HCT116 (cell line): ENCODE data around the gene RETREG1. TPM values are rescaled to one million over a fixed set of nuclear protein-coding genes. Genes with fewer than 3 reads are reported as not detected.

ENCODE experiments used
- ATAC-seq: fragments of 200-7000 bp; cut with Tn5 transposase; 2 replicates; pipeline ENCODE4 v1.9.1; 2020; ENCODE audit warnings: mild to moderate bottlenecking, moderate library complexity
- BruUV-seq: library from RNA; stranded (reverse); fragments of 400-500 nt; replicated peaks from 2 replicates; lab custom pipeline; 2021; lab: Mats Ljungman, UMichigan
- CTCF ChIA-PET: fragments of 300-600 bp; sonication (Branson Sonifier 250); formaldehyde crosslinking; loops from one replicate; lab custom pipeline; 2021; ENCODE audit warnings: antibody characterized with exemption; lab: Charles Lee
- POLR2A ChIA-PET: fragments of 300-600, 350-600 bp; sonication (Branson Sonifier 250); formaldehyde crosslinking; loops from one replicate; lab custom pipeline; 2021; ENCODE audit warnings: antibody characterized with exemption; lab: Charles Lee
- RAD21 ChIA-PET, 2 experiments: fragments of 300-600 bp; sonication (Branson Sonifier 250); formaldehyde crosslinking; loops; one replicate each; lab custom pipeline; 2023; ENCODE audit warnings: low total read pairs in 2 of 2; ENCODE audit not compliant: uncharacterized antibody in 2 of 2, unreplicated experiment in 2 of 2, low non-redundant PET in 1 of 2; lab: Charles Lee
- DNase-seq: peaks from one replicate; pipeline ENCODE4 v3.0.0-alpha.2; 2010; ENCODE audit warnings: low read depth, low spot score
- H2AFZ ChIP-seq: fragments of 200-600 bp; shearing (Covaris generic), sonication (generic); 2 replicates; pipeline ENCODE4 v1.6.1; 2017; ENCODE audit warnings: low read depth, mixed run types, mixed read lengths, antibody characterized with exemption, low read length; ENCODE audit not compliant: poor library complexity, severe bottlenecking
- H3K27ac ChIP-seq: 2 replicates; pipeline ENCODE4 v1.5.1; 2012; ENCODE audit warnings: low read depth, low read length
- H3K27me3 ChIP-seq: fragments of 200-600 bp; sonication (generic); 2 replicates; pipeline ENCODE4 v1.6.1; 2016; ENCODE audit warnings: mixed run types, low read length, mixed read lengths; ENCODE audit not compliant: insufficient read depth
- H3K36me3 ChIP-seq, 2 experiments: fragments of 200-500 bp in 1 of 2; fragments of 200-600 bp in 1 of 2; sonication (Bioruptor generic) in 1 of 2; sonication (generic) in 1 of 2; 2 replicates each; pipeline versions ENCODE4 v1.5.1 to v1.6.1; 2014 to 2016; ENCODE audit warnings: low read length in 2 of 2, inconsistent platforms in 1 of 2, mixed read lengths in 1 of 2, mixed run types in 1 of 2; ENCODE audit not compliant: insufficient read depth in 2 of 2, control insufficient read depth in 1 of 2
- H3K4me1 ChIP-seq, 2 experiments: fragments of 200-600 bp in 1 of 2; sonication (generic) in 1 of 2; 2 replicates each; pipeline versions ENCODE4 v1.5.1 to v1.6.1; 2012 to 2017; ENCODE audit warnings: low read length in 2 of 2, inconsistent platforms in 1 of 2, mild to moderate bottlenecking in 1 of 2, mixed read lengths in 1 of 2, mixed run types in 1 of 2, moderate library complexity in 1 of 2; ENCODE audit not compliant: insufficient read depth in 2 of 2, control insufficient read depth in 1 of 2
- H3K4me2 ChIP-seq: fragments of 200-600 bp; sonication (generic); 2 replicates; pipeline ENCODE4 v1.6.1; 2017; ENCODE audit warnings: mixed run types, low read length, mixed read lengths
- H3K4me3 ChIP-seq, 2 experiments: fragments of 200-600 bp in 1 of 2; sonication (generic) in 1 of 2; replicated peaks in 1 of 2; 2 replicates each; pipeline ENCODE4 v1.5.1; 2011 to 2016; ENCODE audit warnings: low read length in 2 of 2, control low read depth in 1 of 2, low read depth in 1 of 2, mild to moderate bottlenecking in 1 of 2, mixed read lengths in 1 of 2, mixed run types in 1 of 2
- H3K79me2 ChIP-seq: fragments of 200-600 bp; sonication (generic); 2 replicates; pipeline ENCODE4 v1.6.1; 2017; ENCODE audit warnings: mild to moderate bottlenecking, mixed run types, low read length, moderate library complexity, mixed read lengths; ENCODE audit not compliant: insufficient read depth
- H3K9ac ChIP-seq: fragments of 200-600 bp; sonication (generic); 2 replicates; pipeline ENCODE4 v1.6.1; 2016; ENCODE audit warnings: low read length, mixed read lengths
- H3K9me2 ChIP-seq: fragments of 200-600 bp; sonication (generic), shearing (Covaris generic); 2 replicates; pipeline ENCODE4 v1.6.1; 2017; ENCODE audit warnings: mixed run types, mild to moderate bottlenecking, moderate library complexity; ENCODE audit not compliant: insufficient read depth
- H3K9me3 ChIP-seq, 2 experiments: fragments of 200-500 bp in 1 of 2; fragments of 200-600 bp in 1 of 2; sonication (Bioruptor generic) in 1 of 2; sonication (generic) in 1 of 2; 2 replicates each; pipeline ENCODE4 v1.6.1; 2014 to 2017; ENCODE audit warnings: low read length in 2 of 2, mixed read lengths in 2 of 2, inconsistent platforms in 1 of 2, low read depth in 1 of 2, mild to moderate bottlenecking in 1 of 2, mixed run types in 1 of 2, moderate library complexity in 1 of 2; ENCODE audit not compliant: control insufficient read depth in 1 of 2, insufficient read depth in 1 of 2
- H4K20me1 ChIP-seq: fragments of 200-600 bp; sonication (generic), shearing (Covaris generic); 2 replicates; pipeline ENCODE4 v1.6.1; 2017; ENCODE audit warnings: mixed run types, mild to moderate bottlenecking, moderate library complexity; ENCODE audit not compliant: insufficient read depth
- CBX3 ChIP-seq: IDR thresholded peaks from 2 replicates; pipeline ENCODE4 v1.6.1; 2012; ENCODE audit warnings: low read depth
- EGR1 ChIP-seq: IDR thresholded peaks from 2 replicates; pipeline ENCODE4 v1.6.1; 2012; ENCODE audit warnings: low read depth
- ELF1 ChIP-seq: IDR thresholded peaks from 2 replicates; pipeline ENCODE4 v1.6.1; 2012; ENCODE audit warnings: low read depth, borderline replicate concordance
- EZH2 ChIP-seq: fragments of 200-600 bp; sonication (generic); IDR thresholded peaks from 2 replicates; pipeline ENCODE4 v1.6.1; 2017; ENCODE audit warnings: antibody characterized with exemption, mixed run types
- EZH2phosphoT487 ChIP-seq: fragments of 200-600 bp; IDR thresholded peaks from 2 replicates; pipeline ENCODE4 v1.6.1; 2018; ENCODE audit warnings: antibody characterized with exemption, borderline replicate concordance
- FOSL1 ChIP-seq: IDR thresholded peaks from 2 replicates; pipeline ENCODE4 v1.6.1; 2012; ENCODE audit warnings: low read depth
- JUND ChIP-seq: IDR thresholded peaks from 2 replicates; pipeline ENCODE4 v1.6.1; 2012
- POLR2A ChIP-seq: IDR thresholded peaks from 2 replicates; pipeline ENCODE4 v1.7.0; 2011; ENCODE audit warnings: borderline replicate concordance; ENCODE audit not compliant: insufficient read depth, insufficient read length; ENCODE audit errors: extremely low read depth
- RAD21 ChIP-seq: IDR thresholded peaks from 2 replicates; pipeline ENCODE4 v1.6.1; 2012; ENCODE audit warnings: low read depth, mild to moderate bottlenecking
- SIN3A ChIP-seq: IDR thresholded peaks from 2 replicates; pipeline ENCODE4 v1.6.1; 2012; ENCODE audit warnings: low read depth
- SRF ChIP-seq: IDR thresholded peaks from 2 replicates; pipeline ENCODE4 v1.6.1; 2012; ENCODE audit warnings: low read depth
- TCF7L2 ChIP-seq: IDR thresholded peaks from 2 replicates; pipeline ENCODE4 v1.7.0; 2011; ENCODE audit warnings: borderline replicate concordance, inconsistent platforms; ENCODE audit not compliant: insufficient read depth, insufficient read length; ENCODE audit errors: extremely low read depth
- YY1 ChIP-seq: IDR thresholded peaks from 2 replicates; pipeline ENCODE4 v1.6.1; 2011; ENCODE audit warnings: low read length, low read depth, moderate library complexity, mild to moderate bottlenecking; ENCODE audit not compliant: insufficient replicate concordance; ENCODE audit errors: extremely low read depth
- ZFX ChIP-seq: fragments of 450-650 bp; IDR thresholded peaks from 2 replicates; pipeline ENCODE4 v1.6.1; 2017
- intact Hi-C: fragments of 100-400 bp; cut with micrococcal nuclease; formaldehyde crosslinking; loops from 2 replicates; pipeline ENCODE4 v1.10.0; 2022
- total RNA-seq: library from RNA; stranded (reverse); gene quantifications from one replicate; pipeline ENCODE4 v1.2.1, GENCODE V29; 2021; ENCODE audit not compliant: unreplicated experiment
- TF ChIP-seq, protein P1 (sequence below): IDR thresholded peaks from 2 replicates; pipeline ENCODE4 v1.6.1; 2012; ENCODE audit warnings: low read depth
- TF ChIP-seq, protein P2 (sequence below): IDR thresholded peaks from 2 replicates; pipeline ENCODE4 v1.6.1; 2011; ENCODE audit warnings: mild to moderate bottlenecking, low read length, moderate library complexity; ENCODE audit not compliant: insufficient replicate concordance; ENCODE audit errors: extremely low read depth
- TF ChIP-seq, protein P3 (sequence below): IDR thresholded peaks from 2 replicates; pipeline ENCODE4 v1.6.1; 2012
- TF ChIP-seq, protein P4 (sequence below), 3 experiments: fragments of 200-600 bp in 1 of 3; sonication (generic) in 1 of 3; IDR thresholded peaks in 2 of 3; conservative IDR thresholded peaks in 1 of 3; 2 replicates each; pipeline ENCODE4 v1.5.1; 2012 to 2017; ENCODE audit warnings: low read depth in 2 of 3, low read length in 2 of 3, antibody characterized with exemption in 1 of 3, borderline replicate concordance in 1 of 3, control low read depth in 1 of 3, mild to moderate bottlenecking in 1 of 3, mixed read lengths in 1 of 3, mixed run types in 1 of 3, moderate library complexity in 1 of 3; ENCODE audit not compliant: insufficient read depth in 1 of 3

RETREG1 gene
- total RNA-seq, 1 experiment from 2014 or later: 6.0 TPM

DNA sequence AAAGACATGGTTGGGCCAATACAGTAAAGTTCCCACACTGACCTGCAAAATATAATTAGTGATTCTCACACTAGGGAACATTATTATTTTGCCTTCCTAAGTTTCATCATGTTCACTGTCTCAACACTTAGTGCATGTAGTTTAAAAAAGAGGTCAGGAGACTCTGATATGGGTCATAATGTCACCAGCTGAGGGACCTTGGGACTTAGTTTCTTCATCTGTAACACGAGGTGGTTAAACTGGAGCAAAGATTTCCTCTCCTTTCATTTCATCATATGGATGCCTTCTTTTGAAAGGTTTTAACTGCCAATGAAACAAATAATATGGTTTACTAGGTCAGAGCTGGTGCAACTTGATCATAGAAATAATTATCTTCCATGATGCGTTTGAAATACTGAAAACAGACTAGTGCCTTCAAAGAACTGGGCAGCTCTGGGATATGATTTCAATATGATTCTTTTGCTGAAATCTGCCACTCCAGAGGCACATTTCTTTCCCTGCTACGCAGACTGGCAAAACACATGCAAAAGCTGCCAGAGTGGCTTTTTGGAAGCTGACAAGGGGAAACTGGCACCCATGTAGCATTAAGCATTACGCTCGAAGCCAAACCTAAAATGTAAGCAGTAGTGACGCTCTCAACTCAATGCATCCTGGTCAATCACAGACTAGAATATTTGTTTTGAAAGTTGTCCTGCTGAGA is 20.8 kb downstream of the RETREG1 start (continued):
- TF ChIP-seq EGR1 (no peak), RAD21 (no peak), TCF7L2 (no peak)

DNA sequence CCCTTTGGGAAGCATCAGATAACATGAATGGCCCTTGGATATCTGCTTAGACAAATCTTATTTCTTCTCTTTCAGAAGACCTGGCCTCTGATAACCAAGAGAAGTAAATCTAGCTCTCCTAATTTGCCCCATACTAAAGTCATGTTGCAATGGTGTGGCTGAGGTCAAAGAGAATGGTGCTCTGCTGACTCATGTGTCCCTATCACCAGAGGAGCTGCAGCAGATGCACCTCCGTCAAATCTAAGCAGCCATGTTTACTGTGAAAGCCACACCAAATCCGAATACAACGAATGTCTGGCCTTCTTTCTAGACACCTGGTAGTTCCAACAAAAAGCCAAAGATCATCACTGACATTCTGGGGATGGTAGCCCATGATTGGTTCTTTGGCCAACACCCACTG is 23.2 kb downstream of the RETREG1 start:
- H3K4me3 ChIP-seq: no peak overlapping the region
- H3K9ac ChIP-seq: no peak overlapping the region
- H2AFZ ChIP-seq: no peak overlapping the region
- no peak overlapping the region for H3K27ac ChIP-seq
- POLR2A ChIA-PET: no interaction called here
- H3K36me3 ChIP-seq: no peaks in the 10 kb centered on the region
- H3K4me1 ChIP-seq: no peaks in the 10 kb centered on the region; a peak in 1 of 4 replicates
- no peak overlapping the region for H3K4me2 ChIP-seq
- BruUV-seq: no TSS peak
- no peaks in the 10 kb centered on the region for H3K79me2 ChIP-seq
- H4K20me1 ChIP-seq: no peaks in the 10 kb centered on the region
- intact Hi-C loops: no loop called here
- H3K27me3 ChIP-seq: no peaks in the 10 kb centered on the region
- CTCF ChIA-PET: interaction anchor here (0.7 to 1.3 kb wide), 2 partner anchors 8 to 10 kb away, joined by 3 read pairs; no protein-coding TSS in a partner anchor
- no peaks in the 10 kb centered on the region for H3K9me3 ChIP-seq
- RAD21 ChIA-PET: no interaction called here
- no peak for ATAC-seq
- no peak for DNase-seq
- H3K9me2 ChIP-seq: no peaks in the 10 kb centered on the region
- TF ChIP-seq JUND: no peak
- TF ChIP-seq EZH2: no peak
- TF ChIP-seq RAD21: no peak
- no peak for TF ChIP-seq TCF7L2
- TF ChIP-seq, protein P1, sequence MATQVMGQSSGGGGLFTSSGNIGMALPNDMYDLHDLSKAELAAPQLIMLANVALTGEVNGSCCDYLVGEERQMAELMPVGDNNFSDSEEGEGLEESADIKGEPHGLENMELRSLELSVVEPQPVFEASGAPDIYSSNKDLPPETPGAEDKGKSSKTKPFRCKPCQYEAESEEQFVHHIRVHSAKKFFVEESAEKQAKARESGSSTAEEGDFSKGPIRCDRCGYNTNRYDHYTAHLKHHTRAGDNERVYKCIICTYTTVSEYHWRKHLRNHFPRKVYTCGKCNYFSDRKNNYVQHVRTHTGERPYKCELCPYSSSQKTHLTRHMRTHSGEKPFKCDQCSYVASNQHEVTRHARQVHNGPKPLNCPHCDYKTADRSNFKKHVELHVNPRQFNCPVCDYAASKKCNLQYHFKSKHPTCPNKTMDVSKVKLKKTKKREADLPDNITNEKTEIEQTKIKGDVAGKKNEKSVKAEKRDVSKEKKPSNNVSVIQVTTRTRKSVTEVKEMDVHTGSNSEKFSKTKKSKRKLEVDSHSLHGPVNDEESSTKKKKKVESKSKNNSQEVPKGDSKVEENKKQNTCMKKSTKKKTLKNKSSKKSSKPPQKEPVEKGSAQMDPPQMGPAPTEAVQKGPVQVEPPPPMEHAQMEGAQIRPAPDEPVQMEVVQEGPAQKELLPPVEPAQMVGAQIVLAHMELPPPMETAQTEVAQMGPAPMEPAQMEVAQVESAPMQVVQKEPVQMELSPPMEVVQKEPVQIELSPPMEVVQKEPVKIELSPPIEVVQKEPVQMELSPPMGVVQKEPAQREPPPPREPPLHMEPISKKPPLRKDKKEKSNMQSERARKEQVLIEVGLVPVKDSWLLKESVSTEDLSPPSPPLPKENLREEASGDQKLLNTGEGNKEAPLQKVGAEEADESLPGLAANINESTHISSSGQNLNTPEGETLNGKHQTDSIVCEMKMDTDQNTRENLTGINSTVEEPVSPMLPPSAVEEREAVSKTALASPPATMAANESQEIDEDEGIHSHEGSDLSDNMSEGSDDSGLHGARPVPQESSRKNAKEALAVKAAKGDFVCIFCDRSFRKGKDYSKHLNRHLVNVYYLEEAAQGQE: no peak
- TF ChIP-seq FOSL1: no peak
- no peak for TF ChIP-seq SIN3A
- no peak for TF ChIP-seq POLR2A
- TF ChIP-seq EZH2phosphoT487: no peak
- TF ChIP-seq, protein P2, sequence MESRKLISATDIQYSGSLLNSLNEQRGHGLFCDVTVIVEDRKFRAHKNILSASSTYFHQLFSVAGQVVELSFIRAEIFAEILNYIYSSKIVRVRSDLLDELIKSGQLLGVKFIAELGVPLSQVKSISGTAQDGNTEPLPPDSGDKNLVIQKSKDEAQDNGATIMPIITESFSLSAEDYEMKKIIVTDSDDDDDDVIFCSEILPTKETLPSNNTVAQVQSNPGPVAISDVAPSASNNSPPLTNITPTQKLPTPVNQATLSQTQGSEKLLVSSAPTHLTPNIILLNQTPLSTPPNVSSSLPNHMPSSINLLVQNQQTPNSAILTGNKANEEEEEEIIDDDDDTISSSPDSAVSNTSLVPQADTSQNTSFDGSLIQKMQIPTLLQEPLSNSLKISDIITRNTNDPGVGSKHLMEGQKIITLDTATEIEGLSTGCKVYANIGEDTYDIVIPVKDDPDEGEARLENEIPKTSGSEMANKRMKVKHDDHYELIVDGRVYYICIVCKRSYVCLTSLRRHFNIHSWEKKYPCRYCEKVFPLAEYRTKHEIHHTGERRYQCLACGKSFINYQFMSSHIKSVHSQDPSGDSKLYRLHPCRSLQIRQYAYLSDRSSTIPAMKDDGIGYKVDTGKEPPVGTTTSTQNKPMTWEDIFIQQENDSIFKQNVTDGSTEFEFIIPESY: no peak
- TF ChIP-seq SRF: no peak
- no peak for TF ChIP-seq ZFX
- TF ChIP-seq, protein P3, sequence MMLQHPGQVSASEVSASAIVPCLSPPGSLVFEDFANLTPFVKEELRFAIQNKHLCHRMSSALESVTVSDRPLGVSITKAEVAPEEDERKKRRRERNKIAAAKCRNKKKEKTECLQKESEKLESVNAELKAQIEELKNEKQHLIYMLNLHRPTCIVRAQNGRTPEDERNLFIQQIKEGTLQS: no peak
- TF ChIP-seq CBX3: no peak
- TF ChIP-seq ELF1: no peak
- TF ChIP-seq YY1: no peak
- TF ChIP-seq, protein P4, sequence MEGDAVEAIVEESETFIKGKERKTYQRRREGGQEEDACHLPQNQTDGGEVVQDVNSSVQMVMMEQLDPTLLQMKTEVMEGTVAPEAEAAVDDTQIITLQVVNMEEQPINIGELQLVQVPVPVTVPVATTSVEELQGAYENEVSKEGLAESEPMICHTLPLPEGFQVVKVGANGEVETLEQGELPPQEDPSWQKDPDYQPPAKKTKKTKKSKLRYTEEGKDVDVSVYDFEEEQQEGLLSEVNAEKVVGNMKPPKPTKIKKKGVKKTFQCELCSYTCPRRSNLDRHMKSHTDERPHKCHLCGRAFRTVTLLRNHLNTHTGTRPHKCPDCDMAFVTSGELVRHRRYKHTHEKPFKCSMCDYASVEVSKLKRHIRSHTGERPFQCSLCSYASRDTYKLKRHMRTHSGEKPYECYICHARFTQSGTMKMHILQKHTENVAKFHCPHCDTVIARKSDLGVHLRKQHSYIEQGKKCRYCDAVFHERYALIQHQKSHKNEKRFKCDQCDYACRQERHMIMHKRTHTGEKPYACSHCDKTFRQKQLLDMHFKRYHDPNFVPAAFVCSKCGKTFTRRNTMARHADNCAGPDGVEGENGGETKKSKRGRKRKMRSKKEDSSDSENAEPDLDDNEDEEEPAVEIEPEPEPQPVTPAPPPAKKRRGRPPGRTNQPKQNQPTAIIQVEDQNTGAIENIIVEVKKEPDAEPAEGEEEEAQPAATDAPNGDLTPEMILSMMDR (IDR thresholded peaks at IDR 0.05 in 2 of 3, conservative IDR thresholded peaks at IDR 0.05 in 1 of 3; ENCODE audit: borderline replicate concordance in 1 of 3, insufficient read depth in 1 of 3, low read depth in 2 of 3, low read length in 2 of 3): no peak
